Nucleus accumbens (tissue), 56 donors: ENCODE results near the gene IL17RA.
"Not testable (repeated sequence)": the region's sequence is repeated elsewhere in the genome, so short reads cannot be mapped to it uniquely, and the experiment has no call there.

Experiments
- DNase-seq, 56 donors: peaks; one replicate each; lab custom pipeline; 2025; lab: John Stamatoyannopoulos, UW

The IL17RA gene

DNA sequence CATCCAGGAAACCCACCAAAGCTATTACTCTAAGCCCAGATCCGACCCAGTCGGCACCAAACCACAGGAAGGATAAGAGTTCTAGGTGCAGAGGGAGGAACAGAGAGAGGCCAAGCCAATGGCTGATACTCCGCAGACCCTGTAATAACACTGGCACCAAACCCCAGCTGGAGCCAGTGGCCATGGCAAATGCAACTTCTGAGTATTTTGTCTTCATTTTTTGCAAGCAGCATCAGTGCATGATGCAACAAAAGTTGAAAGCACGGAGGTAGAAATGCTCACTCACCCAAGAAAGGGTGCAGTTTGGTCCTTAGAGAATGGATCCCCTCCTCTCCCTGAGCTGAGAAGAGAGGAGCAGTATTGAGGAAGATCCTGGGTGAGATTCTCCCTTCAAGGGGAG is 33.5 kb downstream of the IL17RA start:
- no peak for DNase-seq

DNA sequence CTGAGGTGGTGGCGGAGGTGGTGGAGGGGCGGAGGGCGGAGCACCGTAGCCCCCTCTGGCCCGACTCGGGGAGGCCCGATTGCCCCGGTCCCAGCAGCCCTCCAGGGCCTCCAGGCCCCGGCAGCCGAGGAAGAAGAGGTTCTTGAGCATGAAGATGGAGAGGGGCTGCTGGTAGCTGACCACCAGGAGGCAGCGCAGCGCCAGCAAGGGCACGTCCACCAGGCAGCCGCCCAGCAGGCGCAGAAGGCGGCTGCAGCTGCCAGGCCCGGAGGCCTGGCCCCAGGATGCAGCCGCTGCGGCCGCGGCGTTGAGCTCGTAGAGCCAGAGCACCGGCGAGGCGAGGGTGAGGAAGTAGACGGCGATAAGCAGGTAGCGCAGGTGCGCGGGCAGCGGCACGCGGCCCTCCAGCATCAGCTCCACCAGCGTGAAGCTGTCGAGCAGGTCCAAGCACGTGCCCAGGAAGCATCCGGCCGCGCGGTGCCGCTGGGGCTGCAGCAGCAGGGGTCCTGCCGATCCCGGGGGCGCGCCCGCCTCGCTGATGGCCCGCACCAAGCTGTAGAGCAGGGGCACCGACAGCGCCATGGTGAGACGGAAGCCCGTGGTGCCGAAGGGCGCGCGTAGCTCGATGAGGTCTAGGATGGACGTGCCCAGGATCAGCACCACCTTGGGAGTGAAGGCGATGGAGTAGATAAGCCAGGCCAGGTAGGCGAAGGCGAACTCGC is 34.8 kb downstream of the IL17RA start:
- DNase-seq: peak in 3 of 56 donors; percentile 9 to 29 (median 23)

DNA sequence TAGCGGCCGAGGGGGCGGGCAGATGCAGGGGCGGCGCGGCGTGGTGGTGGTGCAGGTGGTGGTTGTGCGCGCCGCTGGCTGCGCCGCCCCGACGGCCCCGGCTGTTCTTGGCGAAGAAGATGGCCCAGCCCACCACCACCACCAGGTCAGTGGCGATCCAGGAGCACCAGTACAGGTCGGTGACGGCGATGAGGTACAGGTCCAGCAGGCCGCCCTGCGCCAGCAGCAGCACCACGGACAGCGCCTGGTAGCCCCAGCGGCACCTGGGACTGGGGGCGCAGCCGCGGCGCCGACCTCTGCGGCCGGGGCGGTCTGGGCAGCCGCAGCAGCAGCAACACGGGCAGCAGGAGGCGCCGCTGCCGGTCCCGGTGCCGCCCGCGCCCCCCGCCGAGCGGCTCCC is 35.5 kb downstream of the IL17RA start:
- DNase-seq: peak in 1 of 56 donors; percentile 15

DNA sequence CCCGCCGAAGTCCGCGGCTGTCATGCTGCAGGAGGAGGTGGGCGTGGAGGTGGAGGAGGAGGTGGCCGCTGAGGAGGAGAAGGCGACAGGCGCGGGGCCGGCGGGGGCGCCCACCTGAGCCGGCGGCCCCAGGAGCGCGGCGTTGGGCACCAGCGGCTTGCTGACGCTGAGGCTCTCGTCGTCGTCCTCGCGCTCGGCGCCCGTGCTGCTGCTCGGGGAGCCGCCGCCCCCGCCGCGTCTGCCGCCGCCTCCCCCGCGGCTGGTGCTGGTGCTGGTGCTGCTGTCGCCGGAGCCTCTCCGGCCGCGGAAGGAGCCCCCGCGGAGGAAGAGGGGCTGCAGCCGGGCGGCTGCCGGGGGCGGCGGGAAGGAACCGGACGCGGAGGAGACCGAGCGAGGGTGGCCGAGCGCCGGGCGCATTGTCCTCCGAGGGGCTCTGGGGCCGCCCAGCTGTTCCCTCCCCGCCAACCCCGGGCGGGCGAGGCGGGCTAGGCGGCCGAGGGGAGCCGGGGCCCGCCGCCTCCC is 36.0 kb downstream of the IL17RA start:
- peak in 2 of 56 donors; percentile 29 to 34 for DNase-seq

DNA sequence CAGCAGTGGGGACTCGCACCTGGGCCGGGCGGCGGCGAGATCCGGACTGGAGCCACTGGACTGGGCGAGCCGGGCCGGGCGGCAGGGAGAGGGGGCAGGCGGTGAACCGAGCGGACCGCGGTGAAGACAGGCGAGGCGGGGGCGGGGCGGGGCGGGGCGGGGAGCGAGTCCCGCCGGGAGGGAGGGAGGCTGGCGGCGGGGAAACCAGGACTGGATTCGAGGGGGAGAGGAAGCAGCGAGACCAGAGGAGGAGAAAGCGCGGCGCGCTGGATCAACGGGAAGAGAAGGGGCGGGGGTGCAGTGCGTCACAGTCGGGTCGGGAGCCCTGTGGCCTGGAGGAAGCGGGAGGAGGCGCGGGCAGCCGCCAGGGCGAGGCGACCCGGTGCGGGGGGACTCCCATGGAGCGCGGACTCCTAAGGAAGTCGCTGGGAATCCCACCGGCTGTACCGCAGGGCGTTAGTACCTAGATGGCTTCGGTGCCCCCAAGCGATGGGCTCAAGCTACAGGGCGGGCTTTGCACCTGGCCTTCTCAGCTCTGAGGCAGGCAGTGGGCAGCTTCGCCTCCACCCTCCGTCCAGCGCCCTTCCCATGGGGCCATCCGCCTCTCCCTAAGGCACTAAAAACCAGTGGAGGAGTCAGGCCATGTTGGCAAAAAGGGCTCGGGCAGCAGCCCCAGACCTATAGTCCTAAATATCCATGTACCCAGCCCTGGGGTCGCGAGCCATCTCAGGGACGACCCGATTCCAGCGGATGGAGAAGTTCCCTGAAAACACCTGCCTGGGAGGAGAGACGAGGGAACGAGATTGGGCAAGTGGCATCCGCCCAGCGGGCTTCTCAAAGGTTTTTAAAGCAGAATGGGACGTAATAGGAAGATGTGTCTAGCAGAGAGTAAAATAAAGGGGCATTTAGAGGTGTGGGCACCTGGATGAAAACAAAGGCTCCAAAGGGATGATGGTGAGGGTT is 36.7 kb downstream of the IL17RA start, which contains the start of gene TMEM121B:
TMEM121B (minus strand) TSS at position 128 of the 963 bp plus-strand sequence. CDS start 233 bp downstream, outside the sequence.
- peak in 52 of 56 donors; percentile 10 to 88 (median 65) for DNase-seq

DNA sequence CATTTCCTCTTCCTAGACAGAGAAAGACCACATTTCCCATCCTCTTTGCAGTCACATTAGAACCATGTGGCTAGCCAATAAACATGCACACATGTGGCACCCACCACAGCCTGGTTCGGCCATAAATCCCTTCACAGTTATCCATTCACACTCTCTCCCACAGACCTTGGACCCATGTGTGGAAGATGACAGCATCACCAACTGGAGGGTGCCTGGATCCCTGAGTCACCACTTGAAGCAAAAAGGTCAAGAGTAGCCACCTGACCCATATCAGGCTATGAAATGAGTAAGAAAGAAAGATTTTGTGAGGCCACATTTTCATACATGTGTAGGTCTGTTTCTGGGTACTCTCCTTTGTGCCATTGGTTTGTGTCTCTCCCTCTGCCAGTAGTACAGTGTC is 45.4 kb downstream of the IL17RA start:
- DNase-seq: no peak

DNA sequence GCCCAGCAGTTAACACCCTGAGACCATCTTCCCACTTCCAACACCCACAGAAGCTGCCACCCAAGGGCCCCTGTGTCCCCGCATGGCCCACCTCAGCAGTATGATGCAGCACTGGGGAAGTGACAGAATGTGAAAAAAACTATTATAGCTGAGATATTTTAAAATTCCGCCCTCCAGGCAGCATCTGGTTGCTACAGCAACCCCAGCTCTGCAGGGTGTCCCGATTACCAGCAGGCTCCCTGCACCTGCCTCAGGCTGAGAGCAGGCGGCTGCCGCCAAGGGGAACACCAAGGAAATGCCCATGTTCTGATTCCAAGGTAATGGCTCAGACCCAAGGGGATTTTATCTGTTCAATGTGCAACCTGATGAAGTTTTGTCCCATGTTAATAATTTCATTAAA is 46.9 kb downstream of the IL17RA start:
- DNase-seq: peak in 38 of 56 donors; percentile 19 to 83 (median 46)

DNA sequence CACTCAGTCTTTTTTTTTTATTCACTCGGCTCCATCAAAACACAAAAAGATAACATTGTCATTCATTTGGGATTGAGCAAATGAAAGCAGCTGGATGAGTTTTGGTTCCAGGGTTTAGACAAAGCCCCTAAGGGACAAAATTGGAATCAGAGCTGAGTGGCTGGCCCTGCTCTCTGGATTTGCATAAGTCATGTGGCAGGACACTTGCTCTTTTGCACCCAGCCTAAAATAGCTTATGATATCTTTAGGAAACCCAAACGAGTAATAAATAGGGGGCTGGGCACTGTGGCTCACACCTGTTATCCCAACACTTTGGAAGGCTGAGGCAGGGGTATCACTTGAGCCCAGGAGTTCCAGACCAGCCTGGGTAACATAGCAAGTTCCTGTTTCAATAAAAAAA is 47.3 kb downstream of the IL17RA start:
- DNase-seq: no peak

DNA sequence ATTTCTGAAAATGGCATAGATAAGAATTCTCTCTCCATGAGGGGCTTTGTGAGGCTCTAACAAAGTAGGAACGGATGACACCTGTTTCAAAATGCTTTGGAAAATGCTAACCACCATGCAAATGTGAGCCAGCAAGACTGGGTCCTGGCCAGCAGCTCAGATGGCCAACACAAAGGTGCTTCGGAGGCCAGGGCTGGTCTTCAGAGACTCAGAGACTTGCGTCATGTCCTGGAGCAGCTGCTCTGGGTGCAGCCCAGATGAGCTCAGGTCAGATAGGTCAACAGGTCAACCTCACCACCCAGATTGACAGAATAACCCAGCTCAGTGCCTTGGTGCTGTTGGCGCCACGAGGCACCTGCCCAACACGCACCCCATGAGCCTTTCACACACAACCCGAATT is 48.3 kb downstream of the IL17RA start:
- no peak for DNase-seq

DNA sequence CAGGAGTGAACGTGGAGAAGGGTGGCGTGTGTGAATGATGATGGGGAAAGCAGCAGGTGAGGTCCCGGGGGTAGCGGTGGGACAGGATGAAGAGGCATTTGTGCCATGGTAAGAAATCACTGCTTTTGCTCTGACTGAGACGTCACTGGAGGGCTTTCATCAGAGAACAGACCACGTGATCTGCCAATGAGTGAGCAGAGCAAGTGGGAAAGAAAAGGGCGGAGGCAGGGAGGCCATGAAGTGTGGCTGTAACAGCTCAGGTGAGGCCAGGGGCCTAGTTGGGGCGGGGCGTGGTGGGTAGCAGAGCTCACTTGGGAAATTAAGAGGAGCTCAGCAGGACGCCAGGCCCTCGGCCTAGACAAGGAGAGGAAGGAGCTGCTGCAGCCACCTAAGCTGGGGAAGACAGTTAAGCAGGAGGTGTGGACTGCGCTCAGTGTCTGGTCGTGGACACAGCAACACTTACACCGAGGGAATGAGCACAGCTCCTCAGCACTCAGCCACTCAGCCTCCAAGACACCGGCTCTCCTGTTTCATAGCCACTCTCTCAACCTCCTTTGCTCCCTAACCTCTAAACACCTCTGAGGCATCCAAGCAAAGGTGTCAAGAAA is 50.5 kb downstream of the IL17RA start:
- no peak for DNase-seq

DNA sequence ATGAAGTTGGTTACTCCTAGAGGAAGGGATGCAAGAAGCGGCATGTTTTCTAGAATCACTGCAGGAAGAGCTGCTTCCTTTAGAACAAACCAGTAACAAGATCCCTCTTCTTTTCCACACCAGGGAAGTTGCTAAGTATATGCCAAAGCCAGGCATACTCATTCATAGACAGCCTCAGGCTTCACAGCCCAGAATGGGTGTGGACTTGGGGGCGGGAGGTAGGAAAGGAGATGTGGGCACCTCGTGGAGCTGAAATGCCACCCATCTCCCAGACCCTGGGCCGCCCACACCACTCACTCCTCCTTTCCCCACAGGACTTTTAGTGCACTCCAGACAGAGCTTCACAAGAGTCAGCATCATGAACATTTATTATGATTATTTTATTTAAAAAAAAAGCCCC is 52.4 kb downstream of the IL17RA start:
- DNase-seq: no peak

DNA sequence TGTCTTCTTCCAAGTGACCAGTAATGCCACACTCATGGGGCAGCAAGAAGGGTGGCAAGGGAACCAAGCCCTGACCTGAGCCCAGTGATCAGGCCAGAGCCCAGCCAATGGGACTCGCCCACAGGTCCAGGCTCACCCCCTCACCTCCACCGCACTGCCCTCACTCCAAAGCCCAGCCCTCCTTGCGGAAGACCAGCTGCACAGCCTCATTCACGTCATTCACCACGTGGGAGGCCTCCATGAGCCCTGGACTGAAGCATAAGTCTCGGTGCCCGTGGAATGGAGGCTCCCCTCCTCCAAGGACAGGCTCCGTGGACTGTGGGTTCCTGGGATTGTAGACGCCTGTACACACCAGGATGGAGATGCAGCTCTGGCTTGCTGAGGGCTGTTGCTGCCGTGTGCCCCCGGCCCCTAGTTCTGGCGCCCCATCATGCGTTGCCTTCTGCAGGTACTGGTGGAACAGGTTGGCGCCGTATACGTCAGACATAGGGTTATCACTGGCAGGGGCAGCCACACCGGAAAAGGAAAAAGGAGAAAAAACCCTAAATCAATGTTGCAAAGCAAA is 53.1 kb downstream of the IL17RA start:
- no peak for DNase-seq

DNA sequence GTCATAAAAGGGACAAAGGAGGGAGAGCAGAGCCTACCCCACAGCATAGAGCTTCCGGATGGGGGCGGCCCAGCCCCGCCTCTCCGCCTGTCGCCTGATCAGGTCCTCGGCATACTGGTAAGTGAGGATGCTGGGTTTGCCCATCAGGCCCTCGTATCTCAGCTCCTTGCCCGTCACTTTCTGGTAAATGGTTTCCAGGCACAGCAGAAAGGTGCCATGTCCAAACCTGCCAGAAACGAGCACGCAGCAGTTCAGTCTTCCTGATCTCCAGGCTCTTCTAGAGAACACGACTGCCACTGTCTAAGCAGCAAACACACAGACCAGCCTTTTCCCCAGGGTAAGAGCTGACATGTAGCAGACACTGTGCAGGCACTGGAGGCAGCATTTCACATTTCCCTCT is 53.7 kb downstream of the IL17RA start:
- DNase-seq: peak in 2 of 56 donors; percentile 16 to 25

DNA sequence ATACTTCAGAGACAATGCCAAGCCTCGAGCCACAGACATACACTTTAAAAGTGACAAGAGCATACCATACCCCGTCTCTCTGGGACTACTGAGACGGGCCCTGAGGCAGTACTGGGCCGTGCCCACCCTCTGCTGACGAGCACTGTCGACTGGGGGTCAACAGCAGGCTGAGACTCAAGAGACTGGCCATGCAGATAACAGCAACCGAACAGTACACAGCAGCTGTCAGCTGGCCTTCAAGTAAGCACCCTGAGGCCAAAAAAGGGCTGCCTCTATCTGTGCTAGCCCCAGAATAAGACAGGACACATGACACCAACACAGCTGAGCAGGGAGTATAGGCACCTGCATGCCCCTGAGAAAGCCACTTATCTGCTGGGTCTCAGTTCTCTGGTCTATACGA is 55.2 kb downstream of the IL17RA start:
- no peak for DNase-seq

DNA sequence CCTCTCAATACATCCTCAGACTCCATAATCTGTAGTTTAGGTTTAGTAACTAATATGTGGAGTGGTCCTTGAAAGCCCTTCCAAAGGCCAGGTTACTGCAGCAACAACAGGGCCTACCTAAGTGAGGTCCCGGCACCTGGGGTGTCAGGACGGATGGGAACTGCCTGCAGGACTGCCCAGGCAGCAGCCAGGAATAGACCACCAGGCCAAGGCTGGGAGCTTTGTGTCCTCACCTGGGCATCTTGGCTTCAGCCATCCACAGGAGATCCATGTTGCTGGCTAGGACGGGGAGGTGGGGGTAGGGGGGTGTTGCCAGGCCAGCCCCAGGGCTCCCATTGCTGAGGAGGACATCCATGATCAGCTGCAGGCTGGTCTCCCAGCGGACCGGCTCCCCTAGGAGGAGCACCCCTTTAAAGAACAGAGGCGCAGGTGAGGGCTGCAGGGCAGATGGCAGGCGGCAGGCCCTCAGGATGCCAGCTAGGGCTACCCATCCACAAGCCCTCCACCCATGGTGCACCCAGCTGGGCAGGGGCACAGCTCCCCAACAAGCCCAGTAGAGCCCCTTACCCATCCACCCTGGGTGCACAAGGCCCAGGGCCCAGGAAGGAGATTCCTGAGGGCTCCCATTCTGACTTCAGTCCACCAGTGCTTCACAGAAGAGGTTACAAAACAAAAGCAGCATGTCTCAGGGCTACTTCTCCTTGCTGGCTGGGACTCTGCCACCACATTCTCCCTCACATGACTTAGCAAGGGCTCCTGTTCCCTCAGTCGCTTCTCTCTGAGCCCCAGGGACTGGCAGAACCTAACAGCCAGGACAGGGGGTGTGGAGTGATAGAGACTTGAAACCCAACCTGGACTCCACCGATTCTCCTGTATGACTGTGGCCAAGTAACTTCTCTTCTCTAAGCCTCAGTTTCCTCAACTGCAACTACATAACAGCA is 56.3 kb downstream of the IL17RA start:
- no peak for DNase-seq

DNA sequence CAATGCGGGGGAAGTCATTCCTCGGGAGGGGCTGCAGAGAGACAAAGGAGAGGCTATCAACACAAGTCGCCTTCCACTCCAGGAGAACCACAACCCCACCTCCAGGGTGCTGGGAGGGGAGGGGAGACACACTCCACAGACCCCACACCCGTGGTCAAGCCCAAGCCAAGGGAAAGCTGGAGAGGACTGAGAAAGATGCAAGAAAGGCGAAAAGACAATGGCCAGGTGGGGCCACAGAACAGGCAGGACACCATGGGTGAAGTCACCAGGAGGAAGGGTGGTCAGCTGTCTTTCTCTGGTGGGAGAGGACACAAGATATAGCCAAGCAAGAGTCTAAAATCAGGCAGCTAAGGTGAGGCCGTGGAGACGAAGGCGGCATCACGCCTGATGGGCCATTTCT is 58.3 kb downstream of the IL17RA start:
- no peak for DNase-seq

DNA sequence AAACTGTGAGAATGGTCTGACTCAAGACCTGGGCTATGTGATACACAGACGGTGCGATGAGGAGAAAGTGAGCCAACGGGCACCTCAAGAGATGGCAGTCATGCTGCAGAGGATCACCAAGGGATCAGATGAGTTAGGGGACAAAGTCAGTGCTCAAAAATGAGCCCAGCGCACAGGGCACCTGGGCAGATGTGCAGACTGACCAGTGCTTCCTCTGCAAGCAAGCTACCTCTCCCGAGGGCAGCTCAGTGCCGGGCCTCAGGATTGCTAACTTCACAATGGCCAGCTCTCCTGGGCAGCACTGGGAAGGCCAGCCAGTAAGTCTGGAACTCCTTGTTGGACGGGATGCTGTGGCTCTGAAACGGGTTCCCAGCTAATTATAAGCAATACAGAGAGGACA is 59.0 kb downstream of the IL17RA start:
- no peak for DNase-seq

DNA sequence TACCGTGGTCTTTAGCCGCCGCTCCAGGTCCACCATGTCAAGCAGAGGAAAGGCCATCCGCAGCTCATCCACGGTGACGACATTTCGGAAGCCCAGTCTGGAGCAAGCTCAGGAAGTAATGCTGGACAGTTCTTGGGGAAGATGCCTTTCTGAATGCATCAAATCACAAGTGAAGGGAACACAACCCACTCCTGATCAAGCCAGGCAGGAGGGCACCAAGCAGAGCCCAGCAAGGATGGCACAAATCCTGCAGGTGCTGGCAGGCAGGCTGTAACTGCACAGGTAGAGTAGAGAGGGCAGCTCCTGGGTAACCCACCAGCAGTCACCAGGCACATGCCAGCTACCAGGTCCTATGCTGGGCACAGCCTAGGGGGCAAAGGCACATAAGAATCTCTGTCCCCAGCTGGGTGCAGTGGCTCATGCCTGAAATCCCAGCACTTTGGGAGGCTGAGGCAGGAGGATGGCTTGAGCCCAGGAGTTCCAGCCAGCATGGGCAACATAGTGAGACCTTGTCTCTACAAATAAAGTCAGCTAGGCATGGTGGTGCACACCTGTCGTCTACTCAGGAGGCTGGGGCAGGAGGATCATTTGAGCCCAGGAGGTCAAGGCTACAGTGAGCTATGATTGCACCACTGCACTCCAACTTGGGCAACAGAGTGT is 60.4 kb downstream of the IL17RA start:
- no peak for DNase-seq

DNA sequence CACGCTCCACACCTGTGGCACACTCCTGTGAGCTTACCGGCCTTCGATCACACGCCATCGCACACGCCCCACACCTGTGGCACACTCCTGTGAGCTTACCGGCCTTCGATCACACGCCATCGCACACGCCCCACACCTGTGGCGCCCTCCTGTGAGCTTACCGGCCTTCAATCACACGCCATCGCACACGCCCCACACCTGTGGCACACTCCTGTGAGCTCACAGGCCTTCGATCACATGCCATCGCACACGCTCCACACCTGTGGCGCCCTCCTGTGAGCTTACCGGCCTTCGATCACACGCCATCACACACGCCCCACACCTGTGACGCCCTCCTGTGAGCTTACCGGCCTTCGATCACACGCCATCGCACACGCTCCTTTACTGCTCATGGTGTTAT is 62.7 kb downstream of the IL17RA start:
- DNase-seq: not testable (repeated sequence)
